NCI-H2171 (cell line): Measurements from ENCODE around the gene CCR5AS.
"Not testable (repeated sequence)": the region's sequence is repeated elsewhere in the genome, so short reads cannot be mapped to it uniquely, and the experiment has no call there.

Experiments
- DNase-seq: peaks from one replicate; lab custom pipeline; 2025; lab: John Stamatoyannopoulos, UW

CCR5AS gene

GRCh38 chr3:46406788-46407611 is at the start of gene CCR5AS, which contains the start of gene CCRL2:
Gene CCR5AS, minus strand, starts transcription at chr3:46407066.
Gene CCRL2, plus strand, starts transcription at chr3:46407259. Its CDS starts 821 bp downstream, at chr3:46408080.
- no peak for DNase-seq

GRCh38 chr3:46456118-46456517 is 49.3 kb upstream of the CCR5AS start:
- DNase-seq, result no peak

- no peak for DNase-seq
These were observed 48.6 kb upstream of the CCR5AS start for GRCh38 chr3:46455231-46456115.

GRCh38 chr3:46454606-46455005 is 47.7 kb upstream of the CCR5AS start:
- DNase-seq, result no peak

GRCh38 chr3:46454209-46454595 is 47.3 kb upstream of the CCR5AS start:
- DNase-seq, result no peak

- DNase-seq, result no peak
These were observed 46.8 kb upstream of the CCR5AS start for GRCh38 chr3:46453526-46454208.

GRCh38 chr3:46449755-46450552 is 43.1 kb upstream of the CCR5AS start:
- DNase-seq, result no peak

GRCh38 chr3:46448721-46449120 is 41.9 kb upstream of the CCR5AS start:
- no peak for DNase-seq

- DNase-seq, result no peak
These were observed 40.5 kb upstream of the CCR5AS start for GRCh38 chr3:46447228-46447985.

- no peak for DNase-seq
These were observed 36.0 kb upstream of the CCR5AS start for GRCh38 chr3:46442576-46443530.

- no peak for DNase-seq
These were observed 33.8 kb upstream of the CCR5AS start for GRCh38 chr3:46440531-46441294.

- no peak for DNase-seq
These were observed 32.0 kb upstream of the CCR5AS start for GRCh38 chr3:46438831-46439230.

- DNase-seq, result no peak
These were observed 28.3 kb upstream of the CCR5AS start for GRCh38 chr3:46435081-46435726.

- no peak for DNase-seq
These were observed 27.0 kb upstream of the CCR5AS start for GRCh38 chr3:46433841-46434240.

- DNase-seq, result not testable (repeated sequence)
These were observed 26.3 kb upstream of the CCR5AS start for GRCh38 chr3:46433118-46433517.

- not testable (repeated sequence) for DNase-seq
These were observed 25.0 kb upstream of the CCR5AS start for GRCh38 chr3:46431905-46432304.

- not testable (repeated sequence) for DNase-seq
These were observed 24.0 kb upstream of the CCR5AS start for GRCh38 chr3:46430879-46431278.

GRCh38 chr3:46429671-46430070 is 22.8 kb upstream of the CCR5AS start:
- no peak for DNase-seq
